CD14-positive monocyte (primary cell): ENCODE results near the gene ACBD6. TPM values are rescaled to one million over a fixed set of nuclear protein-coding genes. Genes with fewer than 3 reads are reported as not detected.

Experiments used
- DNase-seq, 3 donors: peaks; one replicate each; pipeline ENCODE4 v3.0.0-alpha.2; 2011 to 2022
- H2AFZ ChIP-seq: 2 replicates; pipeline ENCODE4 v1.6.0; 2012; ENCODE audit warnings: mild to moderate bottlenecking, low read depth, low read length, inconsistent platforms; ENCODE audit not compliant: insufficient read depth, poor library complexity, severe bottlenecking
- H3K27ac ChIP-seq, 2 donors: 1 replicate in 1 of 2; 2 replicates in 1 of 2; pipeline ENCODE4 v1.5.1; 2012 to 2013; ENCODE audit warnings: low read length in 2 of 2, control low read depth in 1 of 2, inconsistent platforms in 1 of 2, low read depth in 1 of 2, mild to moderate bottlenecking in 1 of 2
- H3K27me3 ChIP-seq, 2 donors: one replicate each; pipeline versions ENCODE4 v1.6.0 to v1.6.1; 2011 to 2013; ENCODE audit warnings: low read length in 2 of 2; ENCODE audit not compliant: control insufficient read depth in 2 of 2, insufficient read depth in 2 of 2
- H3K36me3 ChIP-seq, 2 donors: replicated peaks in 1 of 2; 1 replicate in 1 of 2; 2 replicates in 1 of 2; pipeline versions ENCODE4 v1.5.1 to v1.6.1; 2012 to 2013; ENCODE audit warnings: low read length in 2 of 2, control low read depth in 1 of 2, inconsistent platforms in 1 of 2, mild to moderate bottlenecking in 1 of 2; ENCODE audit not compliant: insufficient read depth in 2 of 2, control insufficient read depth in 1 of 2
- H3K4me1 ChIP-seq, 2 donors: 1 replicate in 1 of 2; 2 replicates in 1 of 2; pipeline versions ENCODE4 v1.5.1 to v1.6.1; 2012 to 2013; ENCODE audit warnings: low read length in 2 of 2, control low read depth in 1 of 2, inconsistent platforms in 1 of 2, mild to moderate bottlenecking in 1 of 2, moderate library complexity in 1 of 2; ENCODE audit not compliant: insufficient read depth in 2 of 2, control insufficient read depth in 1 of 2
- H3K4me2 ChIP-seq: replicated peaks from 2 replicates; pipeline ENCODE3; 2012; ENCODE audit warnings: low read length, moderate library complexity, mild to moderate bottlenecking; ENCODE audit not compliant: poor library complexity, severe bottlenecking; ENCODE audit errors: extremely low read depth
- H3K4me3 ChIP-seq, 3 experiments: fragments of 200-600 bp in 1 of 3; sonication (generic) in 1 of 3; replicated peaks in 1 of 3; 1 replicate in 2 of 3; 2 replicates in 1 of 3; pipeline ENCODE4 v1.5.1; 2011 to 2013; ENCODE audit warnings: low read length in 3 of 3, mild to moderate bottlenecking in 3 of 3, control low read depth in 2 of 3, low read depth in 2 of 3, inconsistent platforms in 1 of 3, moderate library complexity in 1 of 3
- H3K79me2 ChIP-seq: 2 replicates; pipeline ENCODE4 v1.6.0; 2012; ENCODE audit warnings: mild to moderate bottlenecking, control low read depth, inconsistent platforms, low read length, moderate library complexity; ENCODE audit not compliant: insufficient read depth
- H3K9ac ChIP-seq: 2 replicates; pipeline ENCODE4 v1.6.0; 2017; ENCODE audit warnings: low read length, mild to moderate bottlenecking; ENCODE audit not compliant: insufficient read depth, poor library complexity, severe bottlenecking
- H3K9me3 ChIP-seq, 2 donors: replicated peaks in 1 of 2; 1 replicate in 1 of 2; 2 replicates in 1 of 2; pipeline versions ENCODE4 v1.5.1 to v1.6.1; 2012 to 2013; ENCODE audit warnings: low read length in 2 of 2, control low read depth in 1 of 2; ENCODE audit not compliant: control insufficient read depth in 1 of 2, insufficient read depth in 1 of 2
- H4K20me1 ChIP-seq: 2 replicates; pipeline ENCODE4 v1.6.0; 2012; ENCODE audit warnings: mild to moderate bottlenecking, low read length, control low read depth, moderate library complexity; ENCODE audit not compliant: insufficient read depth
- H3K27ac Mint-ChIP-seq, 7 donors: one replicate each; pipeline ENCODE4 v1.8.0; 2020; ENCODE audit warnings: mild to moderate bottlenecking in 7 of 7, mixed read lengths in 7 of 7, moderate library complexity in 6 of 7, inconsistent platforms in 2 of 7
- H3K27me3 Mint-ChIP-seq, 3 donors: one replicate each; pipeline ENCODE4 v1.8.0; 2021 to 2022; ENCODE audit warnings: low read depth in 3 of 3, mild to moderate bottlenecking in 3 of 3, mixed read lengths in 3 of 3, moderate library complexity in 3 of 3, inconsistent platforms in 1 of 3
- H3K36me3 Mint-ChIP-seq, 2 donors: one replicate each; pipeline ENCODE4 v1.8.0; 2020; ENCODE audit warnings: mixed read lengths in 2 of 2, inconsistent platforms in 1 of 2, mild to moderate bottlenecking in 1 of 2
- H3K4me1 Mint-ChIP-seq: one replicate; pipeline ENCODE4 v1.8.0; 2020; ENCODE audit warnings: mild to moderate bottlenecking, mixed read lengths
- H3K4me3 Mint-ChIP-seq, 2 donors: one replicate each; pipeline ENCODE4 v1.8.0; 2020; ENCODE audit warnings: mild to moderate bottlenecking in 2 of 2, mixed read lengths in 2 of 2, moderate library complexity in 1 of 2
- H3K9me3 Mint-ChIP-seq, 7 donors: one replicate each; pipeline ENCODE4 v1.8.0; 2020 to 2022; ENCODE audit warnings: mixed read lengths in 7 of 7, mild to moderate bottlenecking in 6 of 7, moderate library complexity in 6 of 7, inconsistent platforms in 2 of 7
- WGBS: methylation state at CpG from one replicate; pipeline ENCODE4 v1.1.5; 2013; ENCODE audit warnings: missing lambda C conversion rate; ENCODE audit not compliant: insufficient coverage; 5-methylcytosine and 5-hydroxymethylcytosine counted together
- intact Hi-C, 2 donors: fragments of 100-400 bp; cut with micrococcal nuclease; formaldehyde crosslinking; loops; one replicate each; pipeline versions ENCODE4 v1.15.0 to v1.15.1; 2023
- polyA plus RNA-seq, 3 donors: library from polyadenylated mRNA; depleted of rRNA in 1 of 3; unstranded in 2 of 3; stranded (reverse) in 1 of 3; fragments of 300-500 nt in 2 of 3; fragments of >200 nt in 1 of 3; fragmentation: Illumina TruSeq in 2 of 3; gene quantifications; 1 replicate in 2 of 3; 2 replicates in 1 of 3; pipeline ENCODE4 v1.2.3, GENCODE V29; 2012 to 2021
- TF ChIP-seq, protein P1 (sequence below): fragments of 200-600 bp; IDR thresholded peaks from one replicate; pipeline ENCODE4 v1.8.0; 2022; ENCODE audit warnings: antibody characterized with exemption, mild to moderate bottlenecking

Gene ACBD6
- polyA plus RNA-seq, 3 donors = 19.3 to 35.3 (median 19.7) TPM

DNA sequence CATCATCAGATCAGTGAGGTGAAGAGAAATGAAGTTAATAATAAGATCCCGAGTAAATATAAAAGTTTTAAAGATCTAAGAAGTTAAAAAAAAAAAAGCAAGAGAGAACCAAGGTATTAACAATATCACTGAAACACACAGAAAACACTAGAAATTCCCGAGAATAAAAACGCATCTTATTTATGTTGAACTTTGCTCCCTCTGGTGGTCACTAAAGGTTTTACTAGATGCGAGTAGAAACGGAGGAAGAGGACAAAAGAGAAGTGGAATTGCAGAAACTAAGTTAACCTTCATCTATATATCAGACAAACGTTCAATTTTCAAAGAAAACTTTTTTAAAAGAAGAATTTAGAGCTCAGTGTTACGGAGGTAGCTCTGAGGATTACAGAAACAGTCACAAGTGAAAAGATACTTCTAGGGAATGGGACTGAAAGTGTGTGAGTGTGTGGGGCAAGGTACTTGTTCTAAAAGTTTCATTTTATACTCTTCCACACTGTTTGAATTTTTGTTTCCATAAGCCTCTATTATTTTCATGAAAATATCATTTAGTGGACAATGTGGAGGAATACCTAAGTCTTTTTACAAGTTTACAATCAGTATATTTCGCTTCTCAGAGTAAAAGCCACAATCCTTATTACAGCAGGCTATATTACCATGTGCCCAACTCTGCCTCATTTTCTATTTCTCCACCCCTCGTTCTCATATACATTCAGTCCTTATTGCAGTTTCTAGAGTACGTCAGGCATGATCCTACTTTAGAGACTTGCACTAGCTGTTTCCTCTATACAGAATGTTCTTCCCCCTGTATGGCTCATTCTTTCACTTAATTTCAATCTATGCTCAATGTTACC is 19.7 kb downstream of the ACBD6 start:
- no peak overlapping the region for H3K27ac Mint-ChIP-seq
- peaks cover 11% of the 10 kb centered on the region for H3K4me1 Mint-ChIP-seq
- Histone ChIP-seq H3K4me3 (peak overlapping the region in 1 of 3 experiments; percentile 15), H3K79me2 (peaks cover 5% of the 10 kb centered on the region), H3K36me3 (peaks cover 11 to 36% of the 10 kb centered on the region in 2 donors), H3K4me2 (peak overlapping the region; percentile 33), H3K4me1 (peaks cover 0 to 7% of the 10 kb centered on the region in 2 donors), H2AFZ (no peak overlapping the region), H3K9ac (no peak overlapping the region), H4K20me1 (no peaks in the 10 kb centered on the region), H3K27me3 (no peaks in the 10 kb centered on the region), H3K27ac (no peak overlapping the region), H3K9me3 (no peaks in the 10 kb centered on the region)
- intact Hi-C loops = loop anchor here (2.0 to 10.0 kb wide), 2 partner anchors 68 to 230 kb away; no protein-coding TSS in a partner anchor
- H3K27me3 Mint-ChIP-seq = peaks cover 0 to 2% (median 0%) of the 10 kb centered on the region in 3 donors
- H3K4me3 Mint-ChIP-seq = peak overlapping the region in 1 of 2 donors; percentile 65
- 66% methylated on average over 3 of the region's 10 CpGs for WGBS
- H3K9me3 Mint-ChIP-seq = peaks cover 0 to 1% (median 0%) of the 10 kb centered on the region in 7 donors
- TF ChIP-seq, protein P1, sequence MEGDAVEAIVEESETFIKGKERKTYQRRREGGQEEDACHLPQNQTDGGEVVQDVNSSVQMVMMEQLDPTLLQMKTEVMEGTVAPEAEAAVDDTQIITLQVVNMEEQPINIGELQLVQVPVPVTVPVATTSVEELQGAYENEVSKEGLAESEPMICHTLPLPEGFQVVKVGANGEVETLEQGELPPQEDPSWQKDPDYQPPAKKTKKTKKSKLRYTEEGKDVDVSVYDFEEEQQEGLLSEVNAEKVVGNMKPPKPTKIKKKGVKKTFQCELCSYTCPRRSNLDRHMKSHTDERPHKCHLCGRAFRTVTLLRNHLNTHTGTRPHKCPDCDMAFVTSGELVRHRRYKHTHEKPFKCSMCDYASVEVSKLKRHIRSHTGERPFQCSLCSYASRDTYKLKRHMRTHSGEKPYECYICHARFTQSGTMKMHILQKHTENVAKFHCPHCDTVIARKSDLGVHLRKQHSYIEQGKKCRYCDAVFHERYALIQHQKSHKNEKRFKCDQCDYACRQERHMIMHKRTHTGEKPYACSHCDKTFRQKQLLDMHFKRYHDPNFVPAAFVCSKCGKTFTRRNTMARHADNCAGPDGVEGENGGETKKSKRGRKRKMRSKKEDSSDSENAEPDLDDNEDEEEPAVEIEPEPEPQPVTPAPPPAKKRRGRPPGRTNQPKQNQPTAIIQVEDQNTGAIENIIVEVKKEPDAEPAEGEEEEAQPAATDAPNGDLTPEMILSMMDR = peak; percentile 87
- peak; percentile 33 to 64 (median 54) for DNase-seq
- H3K36me3 Mint-ChIP-seq = peaks cover 28 to 49% of the 10 kb centered on the region in 2 donors

DNA sequence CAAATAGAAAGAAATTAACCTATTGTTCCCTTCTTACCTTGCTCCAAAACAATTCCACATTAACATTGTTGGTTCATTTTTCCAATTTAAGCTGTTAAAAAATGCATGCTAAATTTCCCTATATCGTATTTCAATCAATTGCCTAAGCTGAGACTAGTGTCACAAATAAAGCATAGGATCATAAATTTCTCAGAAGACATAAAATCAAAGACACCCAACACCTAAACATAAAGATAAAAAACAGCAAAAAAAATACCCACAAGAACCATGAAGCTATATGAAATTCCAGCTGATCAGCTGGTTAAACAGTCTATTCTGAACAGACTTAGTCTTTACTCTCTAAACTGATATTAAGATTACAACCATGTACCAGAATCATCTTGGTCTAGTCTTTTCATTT is 32.3 kb downstream of the ACBD6 start:
- H4K20me1 ChIP-seq = no peaks in the 10 kb centered on the region
- H3K27me3 ChIP-seq = no peaks in the 10 kb centered on the region
- intact Hi-C loops = no loop called here
- no peaks in the 10 kb centered on the region for H3K4me1 Mint-ChIP-seq
- H3K36me3 Mint-ChIP-seq = peaks cover 14 to 23% of the 10 kb centered on the region in 2 donors
- no peaks in the 10 kb centered on the region for H3K79me2 ChIP-seq
- WGBS = no CpG with 5 or more reads among the region's 1 CpG
- no peak overlapping the region for H3K9ac ChIP-seq
- TF ChIP-seq, protein P1 = no peak
- no peak overlapping the region for H2AFZ ChIP-seq
- no peak overlapping the region for H3K4me2 ChIP-seq
- H3K4me3 Mint-ChIP-seq = no peak overlapping the region
- peaks cover 0 to 7% of the 10 kb centered on the region in 2 donors for H3K36me3 ChIP-seq
- H3K27me3 Mint-ChIP-seq = peaks cover 0 to 2% (median 0%) of the 10 kb centered on the region in 3 donors
- no peak for DNase-seq
- H3K4me1 ChIP-seq = no peaks in the 10 kb centered on the region
- H3K4me3 ChIP-seq = no peak overlapping the region
- no peaks in the 10 kb centered on the region for H3K9me3 ChIP-seq
- peaks cover 0 to 6% (median 2%) of the 10 kb centered on the region in 7 donors for H3K9me3 Mint-ChIP-seq
- no peak overlapping the region for H3K27ac ChIP-seq
- no peak overlapping the region for H3K27ac Mint-ChIP-seq
